ENCODE results near the gene PCDHGC3. TPM values are rescaled to one million over a fixed set of nuclear protein-coding genes. Genes with fewer than 3 reads are reported as not detected.
A peak's percentile ranks its signal among the peaks of the same experiment; 100 is the strongest.

Gene PCDHGC3
- total and polyA plus RNA-seq, 2 of the 4 experiments (the other 2 are of a cell fraction): 21.1 to 72.1 TPM

DNA sequence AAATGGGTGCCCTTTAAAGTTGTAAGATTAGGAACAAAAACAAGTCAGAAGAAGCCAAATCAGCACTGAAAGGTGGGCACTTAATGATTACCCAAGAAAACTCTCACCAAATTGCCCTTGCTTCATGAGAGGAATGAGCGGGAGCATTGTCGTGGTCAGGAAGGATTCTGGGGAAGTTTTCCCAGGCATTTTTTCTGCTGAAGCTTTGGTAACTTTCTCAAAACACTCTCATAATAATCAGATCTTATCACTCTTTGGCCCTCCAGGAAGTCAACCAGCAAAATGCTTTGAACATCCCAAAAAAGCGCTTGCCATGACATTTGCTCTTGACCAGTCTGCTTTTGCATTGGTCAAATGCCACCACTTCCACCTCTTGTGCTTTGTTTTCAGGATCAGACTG lies 10.4 kb upstream of the PCDHGC3 start:
- Histone ChIP-seq H2BK20ac (ENCODE audit: low read depth, low read length) (no peak overlapping the region), H3K18ac (ENCODE audit: low read depth, low read length) (no peak overlapping the region), H3K4ac (ENCODE audit: low read depth, low read length) (no peak overlapping the region), H3K4me2 (ENCODE audit: low read depth, low read length) (no peak overlapping the region), H3K56ac (ENCODE audit: extremely low read depth, insufficient read depth, low read length) (no peak overlapping the region), H2AFZ (replicated peaks; ENCODE audit: low read length, poor library complexity) (no peak overlapping the region), H3K27me3 (ENCODE audit: control insufficient read depth, insufficient read depth, low read length) (no peaks in the 10 kb centered on the region), H2BK5ac (ENCODE audit: low read depth, low read length, poor library complexity, severe bottlenecking) (no peak overlapping the region), H4K91ac (ENCODE audit: insufficient read depth, low read depth, low read length) (no peak overlapping the region), H2BK120ac (ENCODE audit: low read depth, low read length) (no peak overlapping the region), H4K8ac (ENCODE audit: low read depth in 2 of 2, low read length in 2 of 2) (no peak overlapping the region), H2AK9ac (replicated peaks; ENCODE audit: low read depth, low read length, poor library complexity) (no peak overlapping the region), H3K79me1 (ENCODE audit: low read depth in 1 of 2, low read length in 2 of 2) (peaks cover under 1 to 6% of the 10 kb centered on the region in 2 experiments; a peak in 2 of 4 replicates), H3K9ac (ENCODE audit: low read depth, low read length) (no peak overlapping the region), H3K14ac (replicated peaks; ENCODE audit: low read depth, low read length) (no peak overlapping the region), H3K4me1 (ENCODE audit: control insufficient read depth, insufficient read depth, low read length) (no peaks in the 10 kb centered on the region), H3K9me1 (ENCODE audit: insufficient read depth, low read length) (no peaks in the 10 kb centered on the region), H2AK5ac (ENCODE audit: low read depth, low read length) (no peak overlapping the region), H3K36me3 (ENCODE audit: control insufficient read depth, insufficient read depth, low read length) (no peaks in the 10 kb centered on the region), H2BK15ac (ENCODE audit: low read depth, low read length) (no peak overlapping the region), H3K23ac (ENCODE audit: low read depth, low read length) (no peak overlapping the region), H3K27ac (ENCODE audit: insufficient read depth, low read length) (no peak overlapping the region), H3K4me3 (ENCODE audit: insufficient read depth, low read depth, low read length) (no peak overlapping the region), H4K20me1 (ENCODE audit: insufficient read depth, low read length) (no peaks in the 10 kb centered on the region), H3K9me3 (ENCODE audit: control insufficient read depth, insufficient read depth, low read length) (no peaks in the 10 kb centered on the region), H4K5ac (ENCODE audit: low read depth, low read length) (no peak overlapping the region)
- DNase-seq: peak; percentile 41
- CTCF ChIA-PET: interaction anchor here (0.6 to 1.1 kb wide), 3 partner anchors 58 to 127 kb away, joined by 3 to 6 read pairs (median 5); no protein-coding TSS in a partner anchor
- dilution Hi-C loops (cut with HindIII; ENCODE audit: low sequenced_read_pairs, unreplicated experiment) (no loop called here), intact Hi-C loops (cut with micrococcal nuclease) (no loop called here), in situ Hi-C loops (cut with MboI; ENCODE audit: low sequenced_read_pairs) (no loop called here)
- no TSS peak for BruUV-seq (replicated peaks)
- no peak for ATAC-seq (ENCODE audit: low read depth)
- WGBS, 2 experiments (ENCODE audit: extremely low coverage in 2 of 2, insufficient read length in 1 of 2): 100% methylated on average over 1 of the region's 3 CpGs; no CpG with 5 or more reads in 1 of the 2 experiments
- POLR2A ChIA-PET (ENCODE audit: unreplicated experiment): no interaction called here
- TF ChIP-seq RCOR1 (IDR thresholded peaks at IDR 0.05; ENCODE audit: insufficient replicate concordance, low read length): no peak
- no peak for TF ChIP-seq CEBPB (IDR thresholded peaks at IDR 0.05; ENCODE audit: low read depth, low read length)
- TF ChIP-seq, protein P1, sequence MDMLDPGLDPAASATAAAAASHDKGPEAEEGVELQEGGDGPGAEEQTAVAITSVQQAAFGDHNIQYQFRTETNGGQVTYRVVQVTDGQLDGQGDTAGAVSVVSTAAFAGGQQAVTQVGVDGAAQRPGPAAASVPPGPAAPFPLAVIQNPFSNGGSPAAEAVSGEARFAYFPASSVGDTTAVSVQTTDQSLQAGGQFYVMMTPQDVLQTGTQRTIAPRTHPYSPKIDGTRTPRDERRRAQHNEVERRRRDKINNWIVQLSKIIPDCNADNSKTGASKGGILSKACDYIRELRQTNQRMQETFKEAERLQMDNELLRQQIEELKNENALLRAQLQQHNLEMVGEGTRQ (IDR thresholded peaks at IDR 0.05; ENCODE audit: low read depth, low read length): no peak
- TF ChIP-seq RAD21 (IDR thresholded peaks at IDR 0.05; ENCODE audit: low read length): no peak
- TF ChIP-seq MAFK (IDR thresholded peaks at IDR 0.05; ENCODE audit: low read depth, low read length): no peak
- no peak for TF ChIP-seq RFX5 (IDR thresholded peaks at IDR 0.05; ENCODE audit: low read depth, low read length)
- no peak for TF ChIP-seq POLR2A (IDR thresholded peaks at IDR 0.05; ENCODE audit: low read depth, low read length)
- TF ChIP-seq FOS (IDR thresholded peaks at IDR 0.05; ENCODE audit: low read depth, low read length): no peak
- TF ChIP-seq, protein P2, sequence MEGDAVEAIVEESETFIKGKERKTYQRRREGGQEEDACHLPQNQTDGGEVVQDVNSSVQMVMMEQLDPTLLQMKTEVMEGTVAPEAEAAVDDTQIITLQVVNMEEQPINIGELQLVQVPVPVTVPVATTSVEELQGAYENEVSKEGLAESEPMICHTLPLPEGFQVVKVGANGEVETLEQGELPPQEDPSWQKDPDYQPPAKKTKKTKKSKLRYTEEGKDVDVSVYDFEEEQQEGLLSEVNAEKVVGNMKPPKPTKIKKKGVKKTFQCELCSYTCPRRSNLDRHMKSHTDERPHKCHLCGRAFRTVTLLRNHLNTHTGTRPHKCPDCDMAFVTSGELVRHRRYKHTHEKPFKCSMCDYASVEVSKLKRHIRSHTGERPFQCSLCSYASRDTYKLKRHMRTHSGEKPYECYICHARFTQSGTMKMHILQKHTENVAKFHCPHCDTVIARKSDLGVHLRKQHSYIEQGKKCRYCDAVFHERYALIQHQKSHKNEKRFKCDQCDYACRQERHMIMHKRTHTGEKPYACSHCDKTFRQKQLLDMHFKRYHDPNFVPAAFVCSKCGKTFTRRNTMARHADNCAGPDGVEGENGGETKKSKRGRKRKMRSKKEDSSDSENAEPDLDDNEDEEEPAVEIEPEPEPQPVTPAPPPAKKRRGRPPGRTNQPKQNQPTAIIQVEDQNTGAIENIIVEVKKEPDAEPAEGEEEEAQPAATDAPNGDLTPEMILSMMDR (conservative IDR thresholded peaks at IDR 0.05; ENCODE audit: low read depth, low read length): no peak
- TF ChIP-seq MXI1 (IDR thresholded peaks at IDR 0.05; ENCODE audit: borderline replicate concordance, low read depth, low read length): no peak
- no peak for TF ChIP-seq BHLHE40 (IDR thresholded peaks at IDR 0.05; ENCODE audit: low read depth, low read length)

All from IMR-90 (cell line).